Esophagus muscularis mucosa (tissue), 3 donors: ENCODE results near the gene IRF2BP2.

Experiments used
- POLR2AphosphoS5 ChIP-seq, 2 donors: sonication (generic); formaldehyde crosslinking; IDR thresholded peaks; one replicate each; pipeline ENCODE4 v1.6.1; 2017; ENCODE audit warnings: antibody characterized with exemption in 2 of 2
- TF ChIP-seq, protein P1 (sequence below), 3 experiments: fragments of 200-600 bp in 2 of 3; fragments of 450-650 bp in 1 of 3; sonication (generic) in 2 of 3; IDR thresholded peaks; one replicate each; pipeline ENCODE4 v1.5.1; 2017 to 2019; ENCODE audit warnings: antibody characterized with exemption in 3 of 3, mild to moderate bottlenecking in 2 of 3, moderate library complexity in 1 of 3

DNA sequence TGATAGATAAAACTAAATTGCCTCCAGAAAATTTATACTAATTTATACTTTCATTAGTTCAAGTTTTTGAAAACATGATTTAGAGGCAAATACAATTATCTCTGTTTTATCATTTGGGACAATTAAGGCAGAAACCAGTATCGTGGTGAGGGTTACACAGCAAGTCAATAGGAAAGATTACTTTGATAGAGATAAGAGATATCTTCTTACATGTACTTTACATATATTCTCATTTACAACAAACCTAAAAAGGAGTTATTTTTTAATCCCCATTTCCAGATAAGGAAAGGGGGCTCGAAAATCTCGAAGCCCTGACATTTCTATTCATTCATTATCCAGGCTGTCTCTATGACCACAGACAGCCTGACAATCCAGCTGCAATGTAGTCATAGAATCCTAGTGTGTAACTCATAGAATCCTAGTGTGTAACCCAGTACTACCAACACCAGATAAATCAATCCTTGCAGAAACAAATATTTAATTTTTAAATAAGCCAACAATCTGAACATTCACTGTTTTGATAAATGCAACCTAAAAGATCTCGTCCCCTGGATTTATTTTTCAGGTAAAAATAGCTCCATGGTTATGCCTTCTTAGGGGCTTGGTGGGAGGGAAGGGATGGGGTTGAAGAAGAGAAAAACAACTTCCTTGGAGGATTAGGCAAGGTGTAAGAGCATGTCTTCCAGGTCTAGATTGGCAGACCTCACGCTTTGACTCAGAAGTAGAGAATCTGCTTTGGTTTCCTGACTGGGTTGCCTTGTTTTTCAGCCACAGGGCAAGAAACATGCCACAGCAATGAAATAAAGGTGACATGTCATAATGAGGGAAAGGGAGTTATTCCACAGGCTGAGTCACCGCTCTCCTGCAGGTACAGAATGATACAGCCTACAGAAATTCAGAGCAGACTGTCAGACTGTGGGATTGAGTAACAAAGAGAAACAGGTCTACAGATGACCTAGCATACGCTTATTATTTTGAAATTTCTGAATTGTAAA is 45.6 kb downstream of the IRF2BP2 start:
- TF ChIP-seq, protein P1, sequence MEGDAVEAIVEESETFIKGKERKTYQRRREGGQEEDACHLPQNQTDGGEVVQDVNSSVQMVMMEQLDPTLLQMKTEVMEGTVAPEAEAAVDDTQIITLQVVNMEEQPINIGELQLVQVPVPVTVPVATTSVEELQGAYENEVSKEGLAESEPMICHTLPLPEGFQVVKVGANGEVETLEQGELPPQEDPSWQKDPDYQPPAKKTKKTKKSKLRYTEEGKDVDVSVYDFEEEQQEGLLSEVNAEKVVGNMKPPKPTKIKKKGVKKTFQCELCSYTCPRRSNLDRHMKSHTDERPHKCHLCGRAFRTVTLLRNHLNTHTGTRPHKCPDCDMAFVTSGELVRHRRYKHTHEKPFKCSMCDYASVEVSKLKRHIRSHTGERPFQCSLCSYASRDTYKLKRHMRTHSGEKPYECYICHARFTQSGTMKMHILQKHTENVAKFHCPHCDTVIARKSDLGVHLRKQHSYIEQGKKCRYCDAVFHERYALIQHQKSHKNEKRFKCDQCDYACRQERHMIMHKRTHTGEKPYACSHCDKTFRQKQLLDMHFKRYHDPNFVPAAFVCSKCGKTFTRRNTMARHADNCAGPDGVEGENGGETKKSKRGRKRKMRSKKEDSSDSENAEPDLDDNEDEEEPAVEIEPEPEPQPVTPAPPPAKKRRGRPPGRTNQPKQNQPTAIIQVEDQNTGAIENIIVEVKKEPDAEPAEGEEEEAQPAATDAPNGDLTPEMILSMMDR (IDR thresholded peaks at IDR 0.05) = no peak
- TF ChIP-seq POLR2AphosphoS5 (IDR thresholded peaks at IDR 0.05) = peak; percentile 11 to 58
